GM18868 (cell line): Measurements from ENCODE around the gene ABCC8.
"Not testable (repeated sequence)": the region's sequence is repeated elsewhere in the genome, so short reads cannot be mapped to it uniquely, and the experiment has no call there.

Experiments used
- ATAC-seq: cut with Tn5 transposase; IDR thresholded peaks from one replicate; pipeline ENCODE4 v1.9.1; 2021; ENCODE audit warnings: mild to moderate bottlenecking, moderate library complexity; ENCODE audit not compliant: unreplicated experiment

The ABCC8 gene

GRCh38 chr11:17434108-17434507 lies 42.5 kb downstream of the ABCC8 start:
- ATAC-seq: no peak

GRCh38 chr11:17432002-17432401 lies 44.6 kb downstream of the ABCC8 start:
- ATAC-seq: no peak

GRCh38 chr11:17431139-17431538 lies 45.5 kb downstream of the ABCC8 start:
- ATAC-seq: no peak

GRCh38 chr11:17430616-17431015 lies 46.0 kb downstream of the ABCC8 start:
- ATAC-seq: no peak

- no peak for ATAC-seq
Measured at GRCh38 chr11:17428925-17429324, 47.7 kb downstream of the ABCC8 start.

GRCh38 chr11:17428261-17428660 lies 48.4 kb downstream of the ABCC8 start:
- ATAC-seq: no peak

- not testable (repeated sequence) for ATAC-seq
Measured at GRCh38 chr11:17426233-17426632, 50.4 kb downstream of the ABCC8 start.

GRCh38 chr11:17423533-17424310 lies 52.9 kb downstream of the ABCC8 start:
- no peak for ATAC-seq

- ATAC-seq: no peak
Measured at GRCh38 chr11:17421781-17422180, 54.9 kb downstream of the ABCC8 start.

GRCh38 chr11:17418444-17419081 lies 58.1 kb downstream of the ABCC8 start:
- ATAC-seq: no peak

GRCh38 chr11:17416492-17416891 lies 60.2 kb downstream of the ABCC8 start:
- no peak for ATAC-seq

GRCh38 chr11:17415523-17416104 lies 61.0 kb downstream of the ABCC8 start:
- no peak for ATAC-seq

GRCh38 chr11:17414992-17415391 lies 61.7 kb downstream of the ABCC8 start:
- no peak for ATAC-seq

- no peak for ATAC-seq
Measured at GRCh38 chr11:17414317-17414737, 62.3 kb downstream of the ABCC8 start.

- no peak for ATAC-seq
Measured at GRCh38 chr11:17413414-17414316, 63.0 kb downstream of the ABCC8 start.

GRCh38 chr11:17412488-17413180 lies 64.0 kb downstream of the ABCC8 start:
- ATAC-seq: no peak

GRCh38 chr11:17411418-17411817 lies 65.2 kb downstream of the ABCC8 start:
- ATAC-seq: no peak

- ATAC-seq: no peak
Measured at GRCh38 chr11:17410606-17411379, 65.9 kb downstream of the ABCC8 start.

GRCh38 chr11:17408641-17409040 lies 68.0 kb downstream of the ABCC8 start:
- ATAC-seq: no peak

- no peak for ATAC-seq
Measured at GRCh38 chr11:17408026-17408425, 68.6 kb downstream of the ABCC8 start.
